K562 (cell line): ENCODE measurements around the gene ZNF343. TPM values are rescaled to one million over a fixed set of nuclear protein-coding genes. Genes with fewer than 3 reads are reported as not detected.

Experiments
- HEY1 ChIP-seq: fragments of 250-450 bp; sonication (Bioruptor Pico); IDR thresholded peaks from 2 replicates; pipeline ENCODE4 v1.5.0; 2020; ENCODE audit warnings: mild to moderate bottlenecking, moderate library complexity, borderline replicate concordance
- JUN ChIP-seq, 2 experiments: sonication (generic) in 1 of 2; formaldehyde crosslinking in 1 of 2; IDR thresholded peaks; 2 replicates each; pipeline versions ENCODE4 v1.6.1 to v1.8.0; 2012 to 2022; ENCODE audit warnings: borderline replicate concordance in 2 of 2, mild to moderate bottlenecking in 2 of 2, improper control_type of control experiment in 1 of 2, low read depth in 1 of 2, low read length in 1 of 2, missing genetic modification reagents in 1 of 2
- MBD2 ChIP-seq: sonication (generic); IDR thresholded peaks from 2 replicates; pipeline ENCODE4 v1.6.1; 2016; ENCODE audit warnings: low read depth, borderline replicate concordance
- NR1H2 ChIP-seq: sonication (generic); formaldehyde crosslinking; IDR thresholded peaks from 2 replicates; pipeline ENCODE4 v1.4.0; 2020; ENCODE audit warnings: mild to moderate bottlenecking, missing genetic modification reagents
- RAD51 ChIP-seq: fragments of 450-650 bp; IDR thresholded peaks from 2 replicates; pipeline ENCODE4 v1.7.1; 2016; ENCODE audit warnings: low read depth, mild to moderate bottlenecking, borderline replicate concordance
- RBM39 ChIP-seq: fragments of 200-400 bp; formaldehyde crosslinking; optimal IDR thresholded peaks from 2 replicates; pipeline ENCODE3; 2018; ENCODE audit warnings: low read depth, low read length
- TAF1 ChIP-seq: IDR thresholded peaks from 2 replicates; pipeline ENCODE4 v1.6.1; 2011; ENCODE audit warnings: mild to moderate bottlenecking, low read length, moderate library complexity; ENCODE audit not compliant: insufficient read depth, control insufficient read depth, severe bottlenecking; ENCODE audit errors: extremely low read depth
- ZNF280B ChIP-seq: fragments of 250-450 bp; sonication (Bioruptor Pico); IDR thresholded peaks from 2 replicates; pipeline ENCODE4 v1.5.1; 2021; ENCODE audit warnings: mild to moderate bottlenecking
- polyA plus RNA-seq, 8 experiments: library from polyadenylated mRNA; depleted of rRNA in 4 of 8; stranded (reverse) in 5 of 8; unstranded in 3 of 8; fragments of >200 nt; fragmentation: Nextera tagmentation in 2 of 8; fragmentation: Illumina TruSeq in 1 of 8; extraction: Ambion mirVana in 2 of 8; extraction: Trizol in 1 of 8; gene quantifications; 2 replicates each; pipeline versions ENCODE4 v1.2.1 to v1.2.3, GENCODE V29; 2011 to 2014; ENCODE audit warnings: inconsistent platforms in 1 of 8, missing spikeins in 1 of 8
- total RNA-seq, 7 experiments: library from RNA; depleted of rRNA in 6 of 7; stranded (reverse); fragments of >200 nt in 6 of 7; fragmentation: Illumina TruSeq in 2 of 7; extraction: Trizol in 2 of 7; gene quantifications; 2 replicates each; pipeline versions ENCODE4 v1.2.1 to v1.2.3, GENCODE V29; 2011 to 2021; ENCODE audit warnings: low replicate concordance in 1 of 7
- TF ChIP-seq, protein P1 (sequence below): fragments of 450-650 bp; IDR thresholded peaks from 2 replicates; pipeline ENCODE4 v1.6.1; 2014; ENCODE audit warnings: low read depth, mild to moderate bottlenecking, moderate library complexity, borderline replicate concordance
- TF ChIP-seq, protein P2 (sequence below), 2 experiments: fragments of 450-650 bp; IDR thresholded peaks; 2 replicates each; pipeline ENCODE4 v1.6.1; 2016
- TF ChIP-seq, protein P3 (sequence below), 2 experiments: fragments of 450-650 bp; formaldehyde crosslinking in 1 of 2; IDR thresholded peaks; 2 replicates each; pipeline versions ENCODE4 v1.4.0 to v1.6.1; 2014 to 2020; ENCODE audit warnings: mild to moderate bottlenecking in 2 of 2, borderline replicate concordance in 1 of 2, low read depth in 1 of 2

The ZNF343 gene
- total and polyA plus RNA-seq, 9 of the 15 experiments (the other 6 are each of a cell fraction or from before 2014, with no cell fraction given), result 1.4 to 9.8 (median 6.4) TPM

DNA sequence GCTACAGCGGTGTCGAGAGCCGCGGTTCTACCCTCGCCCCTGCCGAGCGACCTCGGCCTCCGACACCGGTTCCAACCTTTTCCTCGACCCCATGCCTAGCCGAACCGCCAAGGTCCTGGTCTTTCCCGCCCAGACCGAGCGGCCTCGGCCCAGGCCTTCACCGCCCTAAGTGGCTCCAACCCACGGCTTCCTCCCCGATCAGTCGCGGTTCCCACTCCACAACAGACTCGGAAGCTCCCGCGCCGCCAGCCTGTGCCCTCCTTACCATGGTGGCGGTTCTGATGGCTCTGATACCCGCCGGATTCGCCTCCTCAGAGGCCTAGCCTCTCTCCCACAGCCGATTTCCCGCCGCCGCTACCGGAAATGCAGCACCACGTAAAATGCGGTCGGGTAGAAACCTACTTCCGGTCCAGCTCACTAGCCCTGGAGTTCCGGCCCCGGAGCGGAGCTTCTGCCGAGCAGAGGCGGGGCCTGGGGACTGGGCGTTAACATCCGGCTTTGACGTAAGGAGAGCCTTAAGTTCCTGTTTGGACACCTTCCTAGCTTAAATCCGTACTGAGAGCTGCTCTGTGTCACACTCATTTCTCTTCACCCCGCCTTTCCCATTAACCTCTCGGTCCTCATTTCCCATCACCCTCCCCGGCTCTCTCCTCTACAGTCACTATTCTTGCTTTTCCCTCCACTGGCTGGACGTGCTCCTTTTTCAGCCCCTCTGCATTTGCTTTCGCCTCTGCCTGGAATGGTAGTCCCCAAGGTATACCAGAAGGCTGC lies 38.1 kb downstream of the ZNF343 start, which contains the start of gene SNRPB (continued):
- TF ChIP-seq, protein P1, sequence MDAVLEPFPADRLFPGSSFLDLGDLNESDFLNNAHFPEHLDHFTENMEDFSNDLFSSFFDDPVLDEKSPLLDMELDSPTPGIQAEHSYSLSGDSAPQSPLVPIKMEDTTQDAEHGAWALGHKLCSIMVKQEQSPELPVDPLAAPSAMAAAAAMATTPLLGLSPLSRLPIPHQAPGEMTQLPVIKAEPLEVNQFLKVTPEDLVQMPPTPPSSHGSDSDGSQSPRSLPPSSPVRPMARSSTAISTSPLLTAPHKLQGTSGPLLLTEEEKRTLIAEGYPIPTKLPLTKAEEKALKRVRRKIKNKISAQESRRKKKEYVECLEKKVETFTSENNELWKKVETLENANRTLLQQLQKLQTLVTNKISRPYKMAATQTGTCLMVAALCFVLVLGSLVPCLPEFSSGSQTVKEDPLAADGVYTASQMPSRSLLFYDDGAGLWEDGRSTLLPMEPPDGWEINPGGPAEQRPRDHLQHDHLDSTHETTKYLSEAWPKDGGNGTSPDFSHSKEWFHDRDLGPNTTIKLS, result peak; percentile 51; the same call in 1 of the 2 replicates
- TF ChIP-seq ZNF280B (CRISPR knock-in tag), result no peak
- TF ChIP-seq MBD2, result peak; percentile 81
- TF ChIP-seq, protein P2, sequence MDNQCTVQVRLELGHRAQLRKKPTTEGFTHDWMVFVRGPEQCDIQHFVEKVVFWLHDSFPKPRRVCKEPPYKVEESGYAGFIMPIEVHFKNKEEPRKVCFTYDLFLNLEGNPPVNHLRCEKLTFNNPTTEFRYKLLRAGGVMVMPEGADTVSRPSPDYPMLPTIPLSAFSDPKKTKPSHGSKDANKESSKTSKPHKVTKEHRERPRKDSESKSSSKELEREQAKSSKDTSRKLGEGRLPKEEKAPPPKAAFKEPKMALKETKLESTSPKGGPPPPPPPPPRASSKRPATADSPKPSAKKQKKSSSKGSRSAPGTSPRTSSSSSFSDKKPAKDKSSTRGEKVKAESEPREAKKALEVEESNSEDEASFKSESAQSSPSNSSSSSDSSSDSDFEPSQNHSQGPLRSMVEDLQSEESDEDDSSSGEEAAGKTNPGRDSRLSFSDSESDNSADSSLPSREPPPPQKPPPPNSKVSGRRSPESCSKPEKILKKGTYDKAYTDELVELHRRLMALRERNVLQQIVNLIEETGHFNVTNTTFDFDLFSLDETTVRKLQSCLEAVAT (IDR thresholded peaks at IDR 0.05), result peak; percentile 17 to 77; a peak in 2 of 4 replicates
- TF ChIP-seq HEY1, result no peak
- 0 out of 2 replicates have a peak, but pooled peaks have one; percentile 23 for TF ChIP-seq JUN (IDR thresholded peaks at IDR 0.05; ENCODE audit: borderline replicate concordance, low read depth, low read length)
- no peak for TF ChIP-seq JUN (CRISPR knock-in tag; IDR thresholded peaks at IDR 0.05; ENCODE audit: borderline replicate concordance)
- TF ChIP-seq NR1H2 (CRISPR knock-in tag), result 0 out of 2 replicates have a peak, but pooled peaks have one; percentile 84
- TF ChIP-seq, protein P3, sequence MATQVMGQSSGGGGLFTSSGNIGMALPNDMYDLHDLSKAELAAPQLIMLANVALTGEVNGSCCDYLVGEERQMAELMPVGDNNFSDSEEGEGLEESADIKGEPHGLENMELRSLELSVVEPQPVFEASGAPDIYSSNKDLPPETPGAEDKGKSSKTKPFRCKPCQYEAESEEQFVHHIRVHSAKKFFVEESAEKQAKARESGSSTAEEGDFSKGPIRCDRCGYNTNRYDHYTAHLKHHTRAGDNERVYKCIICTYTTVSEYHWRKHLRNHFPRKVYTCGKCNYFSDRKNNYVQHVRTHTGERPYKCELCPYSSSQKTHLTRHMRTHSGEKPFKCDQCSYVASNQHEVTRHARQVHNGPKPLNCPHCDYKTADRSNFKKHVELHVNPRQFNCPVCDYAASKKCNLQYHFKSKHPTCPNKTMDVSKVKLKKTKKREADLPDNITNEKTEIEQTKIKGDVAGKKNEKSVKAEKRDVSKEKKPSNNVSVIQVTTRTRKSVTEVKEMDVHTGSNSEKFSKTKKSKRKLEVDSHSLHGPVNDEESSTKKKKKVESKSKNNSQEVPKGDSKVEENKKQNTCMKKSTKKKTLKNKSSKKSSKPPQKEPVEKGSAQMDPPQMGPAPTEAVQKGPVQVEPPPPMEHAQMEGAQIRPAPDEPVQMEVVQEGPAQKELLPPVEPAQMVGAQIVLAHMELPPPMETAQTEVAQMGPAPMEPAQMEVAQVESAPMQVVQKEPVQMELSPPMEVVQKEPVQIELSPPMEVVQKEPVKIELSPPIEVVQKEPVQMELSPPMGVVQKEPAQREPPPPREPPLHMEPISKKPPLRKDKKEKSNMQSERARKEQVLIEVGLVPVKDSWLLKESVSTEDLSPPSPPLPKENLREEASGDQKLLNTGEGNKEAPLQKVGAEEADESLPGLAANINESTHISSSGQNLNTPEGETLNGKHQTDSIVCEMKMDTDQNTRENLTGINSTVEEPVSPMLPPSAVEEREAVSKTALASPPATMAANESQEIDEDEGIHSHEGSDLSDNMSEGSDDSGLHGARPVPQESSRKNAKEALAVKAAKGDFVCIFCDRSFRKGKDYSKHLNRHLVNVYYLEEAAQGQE (IDR thresholded peaks at IDR 0.05; ENCODE audit: borderline replicate concordance), result no peak
- TF ChIP-seq, protein P3 (CRISPR knock-in tag; IDR thresholded peaks at IDR 0.05; ENCODE audit: low read depth), result 0 out of 2 replicates have a peak, but pooled peaks have one; percentile 52
- peak; percentile 96 for TF ChIP-seq TAF1
- 0 out of 2 replicates have a peak, but pooled peaks have one; percentile 10 for TF ChIP-seq RAD51
- TF ChIP-seq RBM39, result no peak
